VCaP (cell line): ENCODE data around the gene TEK.
"Not testable (repeated sequence)": the region's sequence is repeated elsewhere in the genome, so short reads cannot be mapped to it uniquely, and the experiment has no call there.

Experiments used
- H3K27ac ChIP-seq: fragments of 450-650 bp; 2 replicates; pipeline ENCODE4 v1.5.1; 2017
- CTCF ChIP-seq: fragments of 450-650 bp; conservative IDR thresholded peaks from 2 replicates; pipeline ENCODE4 v1.5.1; 2017; ENCODE audit warnings: mild to moderate bottlenecking, moderate library complexity

Gene TEK

GRCh38 chr9:27212621-27213020 is 103.6 kb downstream of the TEK start:
- H3K27ac ChIP-seq: no peak overlapping the region
- TF ChIP-seq CTCF: no peak

- no peak for TF ChIP-seq CTCF
- H3K27ac ChIP-seq: no peak overlapping the region
Observed at GRCh38 chr9:27227192-27227591, 118.2 kb downstream of the TEK start.

DNA sequence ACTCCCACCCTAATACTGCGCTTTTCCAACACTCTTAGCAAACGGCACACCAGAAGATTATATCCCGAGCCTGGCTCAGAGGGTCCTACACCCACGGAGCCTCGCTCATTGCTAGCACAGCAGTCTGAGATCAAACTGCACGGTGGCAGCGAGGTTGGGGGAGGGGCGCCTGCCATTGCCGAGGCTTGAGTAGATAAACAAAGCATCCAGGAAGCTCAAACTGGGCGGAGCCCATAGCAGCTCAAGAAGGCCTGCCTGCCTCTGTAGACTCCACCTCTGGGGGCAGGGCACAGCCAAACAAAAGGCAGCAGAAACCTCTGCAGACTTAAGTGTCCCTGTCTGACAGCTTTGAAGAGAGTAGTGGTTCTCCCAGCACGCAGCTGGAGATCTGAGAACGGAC is 130.6 kb downstream of the TEK start:
- H3K27ac ChIP-seq: not testable (repeated sequence)

DNA sequence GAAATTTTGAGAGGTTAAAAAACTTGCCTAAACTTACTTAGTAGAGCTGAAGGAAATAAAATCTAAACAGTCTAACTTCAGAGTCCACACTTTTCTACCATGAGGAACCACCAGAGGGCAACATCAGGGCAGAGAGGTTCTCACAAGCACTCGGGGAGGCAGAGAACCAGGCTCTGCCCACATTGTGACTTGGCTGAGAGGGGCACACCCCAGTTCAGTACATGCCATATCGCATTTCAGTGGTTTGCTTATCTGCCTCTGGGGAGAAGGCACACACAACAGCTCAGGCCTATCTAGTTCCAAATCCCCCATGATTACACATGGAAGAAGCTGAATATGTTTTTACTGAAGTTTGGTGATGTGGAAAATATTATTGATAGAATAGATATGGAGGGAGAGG is 138.7 kb downstream of the TEK start:
- H3K27ac ChIP-seq: no peak overlapping the region
- peak; percentile 80 for TF ChIP-seq CTCF

- no peak for TF ChIP-seq CTCF
Observed at GRCh38 chr9:27248702-27249101, 139.7 kb downstream of the TEK start.

DNA sequence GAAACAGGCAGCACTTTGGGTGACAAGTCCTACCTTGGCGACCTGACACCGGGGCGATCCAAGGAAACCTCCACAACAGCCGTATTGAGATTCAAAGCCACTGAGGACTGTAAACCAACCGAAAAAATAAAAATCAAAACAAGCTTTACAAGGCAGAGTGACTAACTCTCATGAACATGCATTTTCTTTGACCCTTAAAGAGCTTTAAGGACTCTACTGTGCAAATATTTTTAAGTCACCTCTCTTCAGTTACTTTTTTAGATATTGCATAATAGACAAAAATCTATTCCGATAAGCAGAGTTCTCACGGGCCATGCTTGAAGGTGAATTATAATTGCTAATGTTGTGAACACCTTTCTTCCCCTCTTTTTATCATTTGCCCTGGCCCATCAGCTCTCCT is 149.6 kb downstream of the TEK start:
- no peak for TF ChIP-seq CTCF
- H3K27ac ChIP-seq: no peak overlapping the region

More at GRCh38 chr9:27248702-27249101, 139.7 kb downstream of the TEK start:
- H3K27ac ChIP-seq: no peak overlapping the region

- no peak overlapping the region for H3K27ac ChIP-seq
- no peak for TF ChIP-seq CTCF
Observed at GRCh38 chr9:27260789-27261516, 151.9 kb downstream of the TEK start.

- TF ChIP-seq CTCF: no peak
- H3K27ac ChIP-seq: no peak overlapping the region
Observed at GRCh38 chr9:27261517-27262211, 152.6 kb downstream of the TEK start.
